Measurements from ENCODE around the gene TTC39B. TPM values are rescaled to one million over a fixed set of nuclear protein-coding genes. Genes with fewer than 3 reads are reported as not detected.

Gene TTC39B
- polyA plus RNA-seq, 1 experiment: 11.4 TPM

GRCh38 chr9:15200111-15200510, 106.9 kb downstream of the TTC39B start:
- H3K9me3 ChIP-seq (ENCODE audit: control insufficient read depth, insufficient read depth, low read length): peaks cover 4% of the 10 kb centered on the region; the same call in 1 of the 2 replicates
- no peak for TF ChIP-seq CTCF (IDR thresholded peaks at IDR 0.05; ENCODE audit: low read depth, low read length)
- no peaks in the 10 kb centered on the region for H3K27me3 ChIP-seq (ENCODE audit: control insufficient read depth, insufficient read depth, low read length)
- CTCF ChIA-PET: no interaction called here
- no peak overlapping the region for H3K27ac ChIP-seq (ENCODE audit: low read depth, low read length)
- no peak overlapping the region for H3K4me3 ChIP-seq (ENCODE audit: low read depth, low read length)
- DNase-seq (ENCODE audit: low read depth, low spot score): no peak
- POLR2A ChIA-PET: no interaction called here

DNA sequence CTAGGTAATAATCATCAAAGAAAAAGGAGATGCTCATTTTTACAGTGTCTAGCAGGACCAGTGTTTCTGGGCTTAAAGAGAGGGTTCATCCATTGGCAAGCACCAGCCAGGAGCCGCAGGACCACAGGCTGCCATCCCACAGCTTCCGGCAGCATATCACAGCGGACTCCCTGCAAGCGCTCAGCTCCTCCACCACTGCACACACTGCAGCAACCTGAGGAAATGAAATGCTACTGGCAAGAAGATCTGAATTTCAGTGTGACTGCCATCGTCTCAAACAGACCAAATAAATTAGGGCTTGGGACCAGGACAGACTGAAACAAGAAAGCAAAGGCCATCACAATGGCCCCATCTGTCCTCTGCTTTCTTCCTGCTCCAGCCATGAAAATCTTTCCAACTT, 114.2 kb downstream of the TTC39B start:
- no peak for DNase-seq (ENCODE audit: low read depth, low spot score)

DNA sequence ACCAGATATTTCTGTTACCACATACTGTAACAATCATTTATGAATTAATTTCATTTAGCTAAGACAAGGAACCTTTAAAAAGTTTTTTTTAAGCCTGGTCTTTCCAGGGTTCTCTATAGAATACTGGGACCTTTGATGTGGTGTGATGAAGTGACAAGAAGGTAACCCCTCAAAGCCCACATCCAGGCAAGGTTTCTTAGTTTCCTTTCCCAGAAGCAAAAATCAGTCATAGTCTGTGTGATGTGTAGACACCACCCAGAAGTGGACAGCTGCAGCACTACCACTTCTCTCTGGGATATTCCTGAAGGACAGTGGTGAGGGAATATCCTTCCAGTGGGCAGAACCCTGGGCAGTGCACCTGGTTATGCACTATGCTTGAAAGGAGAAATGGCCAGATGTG, 115.6 kb downstream of the TTC39B start:
- DNase-seq (ENCODE audit: low read depth, low spot score): no peak
- Histone ChIP-seq H3K4me3 (ENCODE audit: low read depth, low read length) (no peak overlapping the region), H3K27ac (ENCODE audit: low read depth, low read length) (no peak overlapping the region), H3K9me3 (ENCODE audit: control insufficient read depth, insufficient read depth, low read length) (peaks cover 4% of the 10 kb centered on the region; the same call in 1 of the 2 replicates), H3K27me3 (ENCODE audit: control insufficient read depth, insufficient read depth, low read length) (no peaks in the 10 kb centered on the region)
- POLR2A ChIA-PET: no interaction called here
- CTCF ChIA-PET: no interaction called here
- no peak for TF ChIP-seq CTCF (IDR thresholded peaks at IDR 0.05; ENCODE audit: low read depth, low read length)

More for the DNA sequence above, 114.2 kb downstream of the TTC39B start:
- H3K9me3 ChIP-seq (ENCODE audit: control insufficient read depth, insufficient read depth, low read length): peaks cover 4% of the 10 kb centered on the region; the same call in 1 of the 2 replicates
- no peak for TF ChIP-seq CTCF (IDR thresholded peaks at IDR 0.05; ENCODE audit: low read depth, low read length)
- H3K4me3 ChIP-seq (ENCODE audit: low read depth, low read length): no peak overlapping the region
- POLR2A ChIA-PET: no interaction called here
- CTCF ChIA-PET: no interaction called here
- no peaks in the 10 kb centered on the region for H3K27me3 ChIP-seq (ENCODE audit: control insufficient read depth, insufficient read depth, low read length)
- no peak overlapping the region for H3K27ac ChIP-seq (ENCODE audit: low read depth, low read length)

GRCh38 chr9:15189481-15189880, 117.5 kb downstream of the TTC39B start:
- no peaks in the 10 kb centered on the region for H3K9me3 ChIP-seq (ENCODE audit: control insufficient read depth, insufficient read depth, low read length)
- no peak for TF ChIP-seq CTCF (IDR thresholded peaks at IDR 0.05; ENCODE audit: low read depth, low read length)
- DNase-seq (ENCODE audit: low read depth, low spot score): no peak
- POLR2A ChIA-PET: no interaction called here
- no peak overlapping the region for H3K27ac ChIP-seq (ENCODE audit: low read depth, low read length)
- CTCF ChIA-PET: no interaction called here
- H3K4me3 ChIP-seq (ENCODE audit: low read depth, low read length): no peak overlapping the region
- H3K27me3 ChIP-seq (ENCODE audit: control insufficient read depth, insufficient read depth, low read length): no peaks in the 10 kb centered on the region

DNA sequence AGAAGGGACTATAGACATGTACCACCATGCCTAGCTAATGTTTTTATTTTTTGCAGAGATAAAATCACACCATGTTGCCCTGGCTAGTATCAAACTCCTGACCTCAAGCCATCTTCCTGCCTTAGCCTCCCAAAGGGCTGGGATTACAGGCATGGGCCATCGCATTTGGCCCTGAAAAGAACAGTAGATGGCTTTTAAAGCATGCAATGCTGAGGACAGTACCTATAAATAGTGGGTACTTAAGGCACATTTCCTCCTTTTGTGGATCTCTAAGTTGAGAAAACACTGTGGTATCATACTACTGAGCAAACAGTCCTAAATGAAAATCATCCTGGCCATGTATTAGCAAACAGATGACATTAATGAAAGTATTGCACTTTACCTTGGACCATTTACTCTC, 119.4 kb downstream of the TTC39B start:
- H3K27ac ChIP-seq (ENCODE audit: low read depth, low read length): no peak overlapping the region
- no peaks in the 10 kb centered on the region for H3K9me3 ChIP-seq (ENCODE audit: control insufficient read depth, insufficient read depth, low read length)
- POLR2A ChIA-PET: no interaction called here
- CTCF ChIA-PET: interaction anchor here (0.6 to 1.0 kb wide), 2 partner anchors 117 to 365 kb away, joined by 3 to 5 read pairs; no protein-coding TSS in a partner anchor
- no peak for TF ChIP-seq CTCF (IDR thresholded peaks at IDR 0.05; ENCODE audit: low read depth, low read length)
- no peaks in the 10 kb centered on the region for H3K27me3 ChIP-seq (ENCODE audit: control insufficient read depth, insufficient read depth, low read length)
- no peak for DNase-seq (ENCODE audit: low read depth, low spot score)
- H3K4me3 ChIP-seq (ENCODE audit: low read depth, low read length): no peak overlapping the region
